IPS-18a (cell line): ENCODE measurements around the gene TET2.

Source experiments
- H3K27ac ChIP-seq: one replicate; pipeline ENCODE4 v1.5.1; 2013; ENCODE audit warnings: low read length
- H3K27me3 ChIP-seq: one replicate; pipeline ENCODE4 v1.6.1; 2013; ENCODE audit warnings: mild to moderate bottlenecking, low read length; ENCODE audit not compliant: control insufficient read depth, insufficient read depth
- H3K36me3 ChIP-seq: one replicate; pipeline ENCODE4 v1.6.1; 2013; ENCODE audit warnings: low read depth, low read length; ENCODE audit not compliant: control insufficient read depth
- H3K4me1 ChIP-seq: one replicate; pipeline ENCODE4 v1.6.1; 2013; ENCODE audit warnings: low read depth, low read length; ENCODE audit not compliant: control insufficient read depth
- H3K4me3 ChIP-seq: one replicate; pipeline ENCODE4 v1.5.1; 2013; ENCODE audit warnings: low read length
- H3K9ac ChIP-seq: one replicate; pipeline ENCODE4 v1.6.1; 2013; ENCODE audit warnings: mild to moderate bottlenecking, low read length, moderate library complexity
- H3K9me3 ChIP-seq: one replicate; pipeline ENCODE4 v1.6.1; 2013; ENCODE audit warnings: low read depth, low read length; ENCODE audit not compliant: control insufficient read depth

TET2 gene

DNA sequence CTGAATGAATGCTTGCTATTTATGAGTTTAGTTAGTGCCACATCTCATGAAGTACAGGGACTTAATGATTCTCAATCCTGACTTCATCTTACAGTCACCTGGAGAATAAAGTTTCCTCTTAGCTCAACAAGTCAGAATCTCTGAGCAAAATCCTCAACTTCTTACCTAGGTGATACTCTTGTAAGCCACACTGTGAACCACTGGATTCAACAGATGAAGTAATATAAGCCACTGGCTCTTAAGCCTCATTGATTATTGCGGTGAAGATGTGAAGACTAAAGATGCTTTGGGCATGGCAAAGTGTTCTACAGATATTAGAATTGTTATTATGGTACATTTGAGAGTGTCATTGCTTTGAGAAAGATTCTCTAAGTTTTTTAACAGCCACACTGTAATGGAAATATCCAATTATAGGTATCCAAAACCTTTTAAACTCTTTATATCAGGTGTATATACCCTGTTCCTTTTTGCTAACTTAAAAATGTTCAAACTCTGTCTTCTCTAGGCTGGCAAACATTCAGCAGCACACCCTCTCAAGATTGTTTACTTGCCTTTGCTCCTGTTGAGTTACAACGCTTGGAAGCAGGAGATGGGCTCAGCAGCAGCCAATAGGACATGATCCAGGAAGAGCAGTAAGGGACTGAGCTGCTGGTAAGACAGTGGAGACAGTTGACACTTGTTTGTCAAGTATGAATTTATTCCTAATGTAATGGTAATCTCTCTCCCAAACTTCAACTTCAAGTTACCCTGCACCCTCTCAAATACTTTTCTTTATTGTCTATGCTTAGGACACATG, 43.4 kb downstream of the TET2 start:
- no peak overlapping the region for H3K9ac ChIP-seq
- H3K9me3 ChIP-seq = no peaks in the 10 kb centered on the region
- no peaks in the 10 kb centered on the region for H3K4me1 ChIP-seq
- H3K36me3 ChIP-seq = no peaks in the 10 kb centered on the region
- no peaks in the 10 kb centered on the region for H3K27me3 ChIP-seq
- no peak overlapping the region for H3K27ac ChIP-seq
- H3K4me3 ChIP-seq = no peak overlapping the region

- Histone ChIP-seq H3K36me3 (no peaks in the 10 kb centered on the region), H3K9ac (no peak overlapping the region), H3K4me1 (no peaks in the 10 kb centered on the region), H3K27me3 (no peaks in the 10 kb centered on the region), H3K4me3 (no peak overlapping the region), H3K27ac (no peak overlapping the region), H3K9me3 (no peaks in the 10 kb centered on the region)
Measured at GRCh38 chr4:105191621-105192210, 45.0 kb downstream of the TET2 start.

DNA sequence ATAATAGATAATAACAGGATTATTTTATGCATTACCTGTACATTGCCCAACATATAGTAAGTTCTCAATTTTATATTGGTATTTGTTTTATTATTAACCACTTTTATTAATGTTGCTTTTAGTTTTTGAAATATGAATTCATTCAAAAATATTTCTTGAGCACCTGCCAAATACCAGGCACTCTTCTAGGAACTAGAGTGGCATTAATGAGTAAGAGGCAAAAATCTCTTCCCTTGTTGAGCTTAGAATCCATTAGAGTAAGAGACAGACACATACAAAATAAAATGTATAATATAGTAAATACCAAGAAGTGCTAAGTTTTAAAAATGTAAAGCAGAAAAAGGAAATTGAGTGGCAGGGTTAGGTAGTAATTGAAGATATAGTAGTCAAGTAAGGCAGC, 45.8 kb downstream of the TET2 start:
- H3K36me3 ChIP-seq = no peaks in the 10 kb centered on the region
- H3K4me3 ChIP-seq = no peak overlapping the region
- H3K4me1 ChIP-seq = no peaks in the 10 kb centered on the region
- H3K9me3 ChIP-seq = no peaks in the 10 kb centered on the region
- no peak overlapping the region for H3K9ac ChIP-seq
- no peaks in the 10 kb centered on the region for H3K27me3 ChIP-seq
- H3K27ac ChIP-seq = no peak overlapping the region

DNA sequence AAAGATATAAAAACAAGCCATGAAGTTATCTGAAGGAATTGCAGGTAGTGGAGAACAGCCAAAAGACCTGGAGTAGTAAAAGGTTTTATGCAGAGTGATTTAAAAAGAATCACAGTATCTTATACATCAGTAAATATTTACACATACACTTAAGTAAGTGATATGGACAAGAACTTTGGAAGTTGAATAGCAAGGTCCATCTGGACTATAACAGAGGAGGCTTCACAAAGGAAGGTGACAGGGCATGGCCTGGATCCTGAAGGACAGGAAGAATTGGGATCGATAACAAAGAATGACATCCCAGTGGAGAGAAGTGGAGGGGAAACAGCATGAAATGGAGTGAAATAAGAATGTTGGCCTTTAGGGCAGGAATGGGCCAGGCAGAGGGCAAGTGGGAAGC, 46.2 kb downstream of the TET2 start:
- no peaks in the 10 kb centered on the region for H3K36me3 ChIP-seq
- H3K27me3 ChIP-seq = no peaks in the 10 kb centered on the region
- no peak overlapping the region for H3K4me3 ChIP-seq
- H3K27ac ChIP-seq = no peak overlapping the region
- H3K9me3 ChIP-seq = no peaks in the 10 kb centered on the region
- H3K4me1 ChIP-seq = no peaks in the 10 kb centered on the region
- H3K9ac ChIP-seq = no peak overlapping the region

- Histone ChIP-seq H3K9ac (no peak overlapping the region), H3K27me3 (no peaks in the 10 kb centered on the region), H3K36me3 (no peaks in the 10 kb centered on the region), H3K27ac (no peak overlapping the region), H3K4me3 (no peak overlapping the region), H3K4me1 (no peaks in the 10 kb centered on the region), H3K9me3 (no peaks in the 10 kb centered on the region)
Measured at GRCh38 chr4:105193536-105193935, 46.9 kb downstream of the TET2 start.

GRCh38 chr4:105194328-105195231, 47.9 kb downstream of the TET2 start:
- H3K27ac ChIP-seq = no peak overlapping the region
- no peaks in the 10 kb centered on the region for H3K9me3 ChIP-seq
- H3K27me3 ChIP-seq = no peaks in the 10 kb centered on the region
- no peaks in the 10 kb centered on the region for H3K36me3 ChIP-seq
- no peak overlapping the region for H3K4me3 ChIP-seq
- no peaks in the 10 kb centered on the region for H3K4me1 ChIP-seq
- no peak overlapping the region for H3K9ac ChIP-seq

- Histone ChIP-seq H3K36me3 (no peaks in the 10 kb centered on the region), H3K27ac (no peak overlapping the region), H3K4me1 (no peaks in the 10 kb centered on the region), H3K9me3 (no peaks in the 10 kb centered on the region), H3K27me3 (no peaks in the 10 kb centered on the region), H3K9ac (no peak overlapping the region), H3K4me3 (no peak overlapping the region)
Measured at GRCh38 chr4:105196523-105197145, 50.0 kb downstream of the TET2 start.

DNA sequence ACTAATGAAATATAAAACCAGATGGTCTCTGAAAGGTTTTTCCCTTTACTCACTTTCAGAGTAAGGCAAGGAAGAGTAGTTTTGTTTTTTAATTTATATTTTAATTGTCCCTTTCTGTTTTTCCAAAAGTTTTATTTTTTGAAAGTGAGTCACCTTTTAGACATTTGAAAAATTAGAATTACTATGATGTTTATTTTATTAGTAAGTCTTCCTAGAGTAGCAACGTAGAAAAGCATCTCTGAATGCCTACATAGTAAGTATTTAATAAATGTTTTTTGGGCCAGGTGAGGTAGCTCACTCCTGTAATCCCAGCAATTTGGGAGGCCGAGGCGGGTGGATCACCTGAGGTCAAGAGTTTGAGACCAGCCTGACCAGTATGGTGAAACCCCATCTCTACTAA, 51.1 kb downstream of the TET2 start:
- no peak overlapping the region for H3K4me3 ChIP-seq
- no peaks in the 10 kb centered on the region for H3K36me3 ChIP-seq
- H3K9ac ChIP-seq = no peak overlapping the region
- H3K27ac ChIP-seq = no peak overlapping the region
- H3K27me3 ChIP-seq = no peaks in the 10 kb centered on the region
- H3K9me3 ChIP-seq = no peaks in the 10 kb centered on the region
- no peaks in the 10 kb centered on the region for H3K4me1 ChIP-seq

DNA sequence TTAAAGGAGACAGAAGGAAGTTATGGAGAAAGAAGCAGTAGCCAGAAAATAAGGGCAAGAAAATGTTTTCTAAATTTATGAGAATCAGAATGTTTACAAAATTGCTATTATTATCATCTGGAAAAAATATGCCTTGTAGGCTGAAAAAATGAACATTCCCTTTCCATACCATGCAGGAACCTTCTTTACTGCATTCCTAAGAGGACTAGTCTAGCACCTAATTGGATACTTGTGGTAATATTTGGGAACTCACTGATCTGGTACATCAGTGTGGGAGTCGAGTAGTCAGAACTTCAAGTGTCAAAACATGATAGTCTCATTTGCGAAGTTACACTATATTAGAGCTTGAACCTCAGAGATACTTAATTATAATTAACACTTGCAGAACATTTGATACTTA, 51.9 kb downstream of the TET2 start:
- Histone ChIP-seq H3K9me3 (no peaks in the 10 kb centered on the region), H3K36me3 (no peaks in the 10 kb centered on the region), H3K4me3 (no peak overlapping the region), H3K27me3 (no peaks in the 10 kb centered on the region), H3K4me1 (no peaks in the 10 kb centered on the region), H3K9ac (no peak overlapping the region), H3K27ac (no peak overlapping the region)

GRCh38 chr4:105206214-105206613, 59.5 kb downstream of the TET2 start:
- no peak overlapping the region for H3K4me3 ChIP-seq
- H3K9me3 ChIP-seq = no peaks in the 10 kb centered on the region
- H3K4me1 ChIP-seq = peaks cover 22% of the 10 kb centered on the region
- no peaks in the 10 kb centered on the region for H3K27me3 ChIP-seq
- no peak overlapping the region for H3K27ac ChIP-seq
- no peaks in the 10 kb centered on the region for H3K36me3 ChIP-seq
- H3K9ac ChIP-seq = no peak overlapping the region

GRCh38 chr4:105207386-105207785, 60.7 kb downstream of the TET2 start:
- Histone ChIP-seq H3K27ac (no peak overlapping the region), H3K4me1 (peaks cover 22% of the 10 kb centered on the region), H3K4me3 (no peak overlapping the region), H3K36me3 (no peaks in the 10 kb centered on the region), H3K9me3 (no peaks in the 10 kb centered on the region), H3K27me3 (no peaks in the 10 kb centered on the region), H3K9ac (no peak overlapping the region)
